ENCODE results near the gene ZBTB17.

- TF ChIP-seq CTCF (conservative IDR thresholded peaks at IDR 0.05; ENCODE audit: low read depth, low read length), result no peak
- TF ChIP-seq EZH2phosphoT487 (IDR thresholded peaks at IDR 0.05; ENCODE audit: borderline replicate concordance, low read length), result no peak
- no peak for TF ChIP-seq EZH2 (IDR thresholded peaks at IDR 0.05; ENCODE audit: low read length, unreplicated experiment)
These were observed 43.9 kb upstream of the ZBTB17 start for GRCh38 chr1:16019644-16020277.

Data from PC-3 (cell line).